HEK293T (cell line): ENCODE measurements around the gene OXTR.

Experiments used
- CTCF ChIA-PET: fragments of 350-600 bp; formaldehyde crosslinking; extraction: SDS; loops from one replicate; lab custom pipeline; 2021; ENCODE audit warnings: antibody characterized with exemption, inconsistent platforms; lab: Yijun Ruan, JAX
- POLR2A ChIA-PET: fragments of 350-600 bp; formaldehyde crosslinking; extraction: SDS; loops from one replicate; lab custom pipeline; 2020; ENCODE audit warnings: antibody characterized with exemption, inconsistent platforms; lab: Yijun Ruan, JAX
- DNase-seq: peaks from one replicate; pipeline ENCODE4 v3.0.0; 2012; ENCODE audit warnings: mixed read lengths; ENCODE audit errors: extremely low spot score
- ARNT ChIP-seq: fragments of 450-650 bp; IDR thresholded peaks from 2 replicates; pipeline ENCODE4 v1.6.1; 2017; ENCODE audit warnings: mild to moderate bottlenecking
- BHLHE40 ChIP-seq: fragments of 450-650 bp; IDR thresholded peaks from 2 replicates; pipeline ENCODE4 v1.6.1; 2016; ENCODE audit warnings: mild to moderate bottlenecking, moderate library complexity, borderline replicate concordance
- CTBP1 ChIP-seq: fragments of 450-650 bp; IDR thresholded peaks from 2 replicates; pipeline ENCODE4 v1.6.1; 2016; ENCODE audit warnings: borderline replicate concordance
- ELF4 ChIP-seq: fragments of 450-650 bp; IDR thresholded peaks from 2 replicates; pipeline ENCODE4 v1.6.1; 2017; ENCODE audit warnings: antibody characterized with exemption
- FOXA1 ChIP-seq: fragments of 450-650 bp; IDR thresholded peaks from 2 replicates; pipeline ENCODE4 v1.6.1; 2016; ENCODE audit warnings: mild to moderate bottlenecking
- FOXK2 ChIP-seq: fragments of 450-650 bp; IDR thresholded peaks from 2 replicates; pipeline ENCODE4 v1.6.1; 2016; ENCODE audit warnings: mild to moderate bottlenecking
- FOXM1 ChIP-seq: fragments of 450-650 bp; IDR thresholded peaks from 2 replicates; pipeline ENCODE4 v1.6.1; 2017; ENCODE audit warnings: mild to moderate bottlenecking, borderline replicate concordance
- HDGF ChIP-seq: fragments of 450-650 bp; IDR thresholded peaks from 2 replicates; pipeline ENCODE4 v1.6.1; 2017; ENCODE audit warnings: antibody characterized with exemption, borderline replicate concordance
- L3MBTL2 ChIP-seq: fragments of 450-650 bp; conservative IDR thresholded peaks from 2 replicates; pipeline ENCODE4 v1.6.1; 2016; ENCODE audit warnings: mild to moderate bottlenecking
- LEF1 ChIP-seq: fragments of 450-650 bp; IDR thresholded peaks from 2 replicates; pipeline ENCODE4 v1.6.1; 2017; ENCODE audit warnings: mild to moderate bottlenecking, borderline replicate concordance
- NFRKB ChIP-seq: fragments of 450-650 bp; IDR thresholded peaks from 2 replicates; pipeline ENCODE4 v1.6.1; 2016; ENCODE audit warnings: mild to moderate bottlenecking, moderate library complexity
- SP1 ChIP-seq: fragments of 450-650 bp; IDR thresholded peaks from 2 replicates; pipeline ENCODE4 v1.6.1; 2017
- SUZ12 ChIP-seq: fragments of 450-650 bp; IDR thresholded peaks from 2 replicates; pipeline ENCODE4 v1.6.1; 2016; ENCODE audit warnings: mild to moderate bottlenecking
- TARDBP ChIP-seq: fragments of 450-650 bp; IDR thresholded peaks from 2 replicates; pipeline ENCODE4 v1.6.1; 2016
- ZNF384 ChIP-seq: fragments of 450-650 bp; IDR thresholded peaks from 2 replicates; pipeline ENCODE4 v1.6.1; 2016
- TF ChIP-seq, protein P1 (sequence below): fragments of 450-650 bp; IDR thresholded peaks from 2 replicates; pipeline ENCODE4 v1.6.1; 2016

The OXTR gene

DNA sequence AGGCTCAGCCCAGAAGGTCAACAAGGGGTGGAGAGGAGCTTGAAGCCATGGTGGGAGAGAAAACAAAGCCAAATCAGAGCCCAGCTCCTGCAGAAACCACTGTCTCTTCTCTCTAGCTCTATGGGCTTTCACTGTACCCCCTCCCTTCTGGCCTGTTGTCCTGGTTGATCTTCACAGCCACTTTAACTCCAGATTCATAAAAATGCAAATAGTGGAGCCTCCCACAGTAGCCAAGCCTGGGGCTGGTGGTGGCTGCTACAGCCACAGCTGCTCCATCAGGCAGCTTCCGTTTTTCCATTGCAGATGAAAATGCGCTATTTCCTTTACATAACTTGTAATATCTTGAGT is 56.5 kb downstream of the OXTR start:
- ChIA-PET CTCF (interaction anchor here (1.7 kb wide), 1 partner anchor 19 kb away, joined by 10 read pairs; no protein-coding TSS in a partner anchor), POLR2A (no interaction called here)
- DNase-seq: no peak
- TF ChIP-seq FOXM1: no peak
- TF ChIP-seq NFRKB: no peak
- TF ChIP-seq LEF1: no peak

DNA sequence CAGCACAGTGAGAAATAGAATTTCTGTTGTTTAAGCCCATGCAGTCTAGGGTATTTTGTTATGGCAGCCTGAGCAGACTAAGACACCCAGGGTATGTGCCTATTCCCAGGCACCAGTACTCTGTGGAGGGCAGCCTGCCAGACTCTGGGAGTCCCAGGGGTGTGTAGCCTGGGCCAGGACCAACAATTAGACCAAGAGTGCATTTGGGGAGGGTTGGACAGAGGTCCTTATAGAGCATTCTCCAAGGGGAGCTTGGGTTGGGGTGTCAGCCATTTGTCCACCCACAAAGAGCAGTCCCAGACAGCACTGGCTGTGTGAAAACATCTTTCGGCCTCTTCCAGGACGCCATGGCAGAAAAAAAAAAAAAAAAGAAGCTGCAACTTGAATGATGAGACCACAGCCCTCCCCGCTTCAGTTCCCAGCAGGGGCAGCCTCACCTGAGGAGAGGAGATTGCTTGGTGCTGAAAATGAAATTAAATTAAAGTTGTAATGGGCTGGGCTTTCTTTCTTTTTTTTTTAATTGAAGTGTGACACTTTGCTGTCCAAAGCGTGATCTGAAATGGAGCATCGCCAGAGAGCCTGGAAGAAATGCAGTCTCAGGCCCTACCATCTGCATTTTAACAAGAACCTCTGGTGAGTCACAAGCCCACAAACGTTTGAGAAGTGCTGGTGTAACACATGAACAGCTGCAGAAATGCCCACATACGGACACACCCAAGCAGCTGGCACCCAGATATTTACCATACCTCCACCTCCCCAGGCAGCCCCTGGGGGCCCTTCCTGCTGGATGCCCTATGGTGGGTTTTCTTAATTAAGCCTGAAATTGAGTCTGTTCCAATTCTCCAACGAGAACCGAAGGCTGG is 57.1 kb downstream of the OXTR start:
- POLR2A ChIA-PET: no interaction called here
- CTCF ChIA-PET: no interaction called here
- DNase-seq: no peak

DNA sequence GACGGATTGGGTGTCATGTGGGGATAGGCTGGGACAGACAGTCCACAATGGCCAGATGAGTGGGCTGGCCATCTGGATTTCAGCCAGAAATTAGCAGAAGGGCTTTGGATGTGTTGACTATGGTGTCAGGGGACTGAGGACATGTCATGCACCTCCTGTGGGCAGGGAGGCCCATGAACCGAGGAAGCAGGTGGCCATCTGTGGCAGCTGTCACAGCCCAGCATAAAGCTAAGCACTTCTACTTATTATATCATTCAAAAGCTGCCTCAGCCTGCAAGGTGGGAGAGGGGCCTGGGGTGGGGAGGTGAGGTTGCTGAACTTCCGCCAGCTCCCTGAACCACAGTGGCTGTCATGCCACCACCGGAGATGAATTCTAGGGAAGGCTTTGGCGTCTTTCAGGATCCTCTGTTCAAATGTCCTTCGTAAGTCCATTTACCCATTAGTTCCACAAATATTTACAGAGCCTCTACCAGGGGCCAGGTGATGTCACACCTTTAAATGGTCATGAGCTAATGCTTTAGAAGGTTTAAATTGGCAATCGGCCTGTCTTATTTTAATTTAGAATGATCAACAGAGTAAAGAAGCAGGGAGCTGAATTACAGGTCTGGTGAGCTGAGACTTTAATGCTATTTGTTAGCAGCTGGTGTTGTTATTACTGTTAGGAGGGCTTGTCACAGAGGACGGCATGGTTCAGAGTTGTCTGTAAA is 59.5 kb downstream of the OXTR start:
- no peak for DNase-seq
- ChIA-PET CTCF (no interaction called here), POLR2A (interaction anchor here (0.5 kb wide), 1 partner anchor 200 kb away, joined by 3 read pairs; no protein-coding TSS in a partner anchor)
- TF ChIP-seq BHLHE40 (no peak), ELF4 (no peak), TARDBP (no peak), SP1 (no peak), HDGF (no peak), FOXK2 (no peak), FOXM1 (no peak), CTBP1 (no peak), FOXA1 (no peak), NFRKB (no peak), SUZ12 (no peak), L3MBTL2 (no peak), ARNT (no peak), ZNF384 (no peak), LEF1 (no peak)
- TF ChIP-seq, protein P1, sequence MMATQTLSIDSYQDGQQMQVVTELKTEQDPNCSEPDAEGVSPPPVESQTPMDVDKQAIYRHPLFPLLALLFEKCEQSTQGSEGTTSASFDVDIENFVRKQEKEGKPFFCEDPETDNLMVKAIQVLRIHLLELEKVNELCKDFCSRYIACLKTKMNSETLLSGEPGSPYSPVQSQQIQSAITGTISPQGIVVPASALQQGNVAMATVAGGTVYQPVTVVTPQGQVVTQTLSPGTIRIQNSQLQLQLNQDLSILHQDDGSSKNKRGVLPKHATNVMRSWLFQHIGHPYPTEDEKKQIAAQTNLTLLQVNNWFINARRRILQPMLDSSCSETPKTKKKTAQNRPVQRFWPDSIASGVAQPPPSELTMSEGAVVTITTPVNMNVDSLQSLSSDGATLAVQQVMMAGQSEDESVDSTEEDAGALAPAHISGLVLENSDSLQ: no peak

More for the DNA sequence above, 57.1 kb downstream of the OXTR start:
- no peak for TF ChIP-seq ARNT
- TF ChIP-seq HDGF: no peak
- TF ChIP-seq TARDBP: no peak
- TF ChIP-seq SP1: no peak
- TF ChIP-seq FOXM1: no peak
- no peak for TF ChIP-seq SUZ12
- TF ChIP-seq BHLHE40: no peak
- no peak for TF ChIP-seq ELF4
- TF ChIP-seq LEF1: no peak
- TF ChIP-seq, protein P1: no peak
- no peak for TF ChIP-seq FOXK2
- no peak for TF ChIP-seq L3MBTL2
- no peak for TF ChIP-seq NFRKB

DNA sequence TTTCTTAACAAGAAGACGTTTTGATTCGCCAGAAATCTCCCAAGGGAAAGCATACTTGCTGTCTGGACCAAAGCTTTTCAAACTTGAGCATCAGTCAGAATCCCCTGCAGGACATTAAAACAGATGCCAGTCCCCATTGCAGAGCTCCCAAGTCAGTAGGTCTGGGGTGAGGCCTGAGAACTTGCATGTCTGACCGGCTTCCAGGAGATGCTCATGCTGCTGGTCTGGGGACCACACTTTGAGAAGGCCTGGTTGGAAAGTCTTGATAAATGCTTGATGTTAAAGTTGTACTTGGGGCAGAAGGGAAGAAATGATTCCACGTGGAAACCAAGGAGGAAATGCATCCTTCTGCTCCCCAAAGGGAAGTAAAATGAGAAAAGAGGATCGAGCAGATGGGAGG is 60.1 kb downstream of the OXTR start:
- CTCF ChIA-PET: no interaction called here

DNA sequence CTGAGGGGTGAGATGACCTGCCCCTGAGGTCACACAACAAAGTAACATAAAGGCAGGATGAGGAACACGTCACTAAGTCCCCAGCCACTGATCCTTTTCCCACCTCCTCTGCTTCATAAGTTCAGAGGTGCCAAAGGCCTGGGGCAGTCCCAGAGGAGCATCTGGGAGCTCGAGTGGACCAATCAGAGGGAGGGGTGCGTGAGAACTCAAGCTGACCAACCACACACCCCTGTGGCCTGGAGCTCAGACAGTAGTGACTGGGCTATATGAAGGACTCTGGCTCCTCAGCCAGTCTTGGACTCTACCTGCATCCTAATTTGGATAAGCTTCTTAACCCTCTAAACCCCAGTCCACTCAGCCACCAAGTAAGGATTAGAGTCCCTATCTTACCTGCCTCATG is 63.8 kb downstream of the OXTR start:
- POLR2A ChIA-PET: no interaction called here
- TF ChIP-seq CTBP1: no peak
- DNase-seq: no peak
- CTCF ChIA-PET: no interaction called here

More for the DNA sequence above, 60.1 kb downstream of the OXTR start:
- POLR2A ChIA-PET: interaction anchor here (0.5 kb wide), 1 partner anchor 201 kb away, joined by 3 read pairs; no protein-coding TSS in a partner anchor
- TF ChIP-seq SUZ12 (no peak), ZNF384 (no peak), BHLHE40 (no peak), LEF1 (no peak)
- TF ChIP-seq, protein P1: no peak
- no peak for DNase-seq

DNA sequence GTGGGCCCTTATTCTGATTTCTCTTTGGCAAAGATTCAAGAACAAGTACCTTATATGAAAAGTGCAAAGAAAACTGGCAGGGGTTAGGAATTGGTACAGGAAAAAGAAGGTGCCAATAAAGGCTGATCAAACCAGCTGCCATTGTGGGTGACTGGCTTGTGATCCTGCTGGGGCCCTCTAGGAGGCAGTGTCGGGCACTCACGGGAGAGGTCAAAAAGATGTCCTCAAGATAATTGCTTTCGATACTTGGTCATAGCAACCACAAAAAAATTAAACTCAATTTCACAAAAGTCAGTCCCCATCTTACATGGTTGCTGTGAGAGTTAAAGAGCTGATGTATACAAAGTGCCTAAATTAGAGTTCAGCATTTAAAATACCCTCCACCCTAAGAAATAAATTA is 66.9 kb downstream of the OXTR start:
- POLR2A ChIA-PET: no interaction called here
- no peak for DNase-seq
- TF ChIP-seq, protein P1: no peak
- TF ChIP-seq TARDBP (no peak), LEF1 (no peak), HDGF (no peak), SUZ12 (no peak), ELF4 (no peak), FOXM1 (no peak), FOXK2 (no peak), CTBP1 (no peak)
- CTCF ChIA-PET: interaction anchor here (0.7 to 1.1 kb wide), 2 partner anchors 67 to 118 kb away, joined by 4 to 5 read pairs; partner anchors contain the start of gene OXTR
